SW 1271 (cell line): ENCODE data around the gene HCLS1.
"Not testable (repeated sequence)": the region's sequence is repeated elsewhere in the genome, so short reads cannot be mapped to it uniquely, and the experiment has no call there.

ENCODE experiments used
- DNase-seq, 2 experiments: peaks; one replicate each; lab custom pipeline; 2025; lab: John Stamatoyannopoulos, UW

HCLS1 gene

GRCh38 chr3:121654493-121655385 is 6.0 kb downstream of the HCLS1 start:
- DNase-seq, result no peak

DNA sequence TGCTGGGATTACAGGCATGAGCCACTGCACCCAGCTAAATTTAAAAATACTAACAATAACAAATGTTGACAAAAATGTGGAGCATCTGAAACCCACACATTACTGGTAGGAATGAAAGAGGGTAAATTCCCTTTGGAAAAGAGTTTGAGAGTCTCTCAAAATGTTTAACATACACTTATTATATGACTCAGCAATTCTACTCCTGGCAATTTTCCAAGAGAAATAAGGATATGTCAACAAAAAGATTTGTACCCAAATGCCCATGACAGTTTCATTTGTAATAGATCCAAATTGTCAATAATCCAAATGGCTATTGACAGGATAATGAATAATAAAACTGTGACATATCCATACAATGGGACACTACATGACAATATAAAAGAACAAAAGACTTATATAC is 9.0 kb downstream of the HCLS1 start:
- no peak for DNase-seq

DNA sequence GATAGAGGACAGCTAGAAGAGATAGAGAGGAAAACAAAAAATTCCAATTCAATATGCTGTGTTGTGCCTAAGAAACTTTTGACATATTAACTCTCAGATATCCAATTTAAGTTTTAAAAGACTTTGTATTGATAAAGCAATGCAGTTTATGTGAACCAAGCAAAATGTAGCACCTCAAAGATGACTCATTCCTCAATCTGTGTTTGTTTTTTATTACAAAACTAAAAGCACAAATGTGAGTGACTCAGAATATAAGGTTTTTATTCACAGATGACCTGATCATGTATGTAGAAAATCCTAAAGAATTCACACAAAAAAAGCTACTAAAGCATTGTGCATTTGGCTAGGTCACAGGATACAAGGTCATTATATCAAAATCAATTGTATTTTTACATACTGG is 11.1 kb downstream of the HCLS1 start:
- no peak for DNase-seq

DNA sequence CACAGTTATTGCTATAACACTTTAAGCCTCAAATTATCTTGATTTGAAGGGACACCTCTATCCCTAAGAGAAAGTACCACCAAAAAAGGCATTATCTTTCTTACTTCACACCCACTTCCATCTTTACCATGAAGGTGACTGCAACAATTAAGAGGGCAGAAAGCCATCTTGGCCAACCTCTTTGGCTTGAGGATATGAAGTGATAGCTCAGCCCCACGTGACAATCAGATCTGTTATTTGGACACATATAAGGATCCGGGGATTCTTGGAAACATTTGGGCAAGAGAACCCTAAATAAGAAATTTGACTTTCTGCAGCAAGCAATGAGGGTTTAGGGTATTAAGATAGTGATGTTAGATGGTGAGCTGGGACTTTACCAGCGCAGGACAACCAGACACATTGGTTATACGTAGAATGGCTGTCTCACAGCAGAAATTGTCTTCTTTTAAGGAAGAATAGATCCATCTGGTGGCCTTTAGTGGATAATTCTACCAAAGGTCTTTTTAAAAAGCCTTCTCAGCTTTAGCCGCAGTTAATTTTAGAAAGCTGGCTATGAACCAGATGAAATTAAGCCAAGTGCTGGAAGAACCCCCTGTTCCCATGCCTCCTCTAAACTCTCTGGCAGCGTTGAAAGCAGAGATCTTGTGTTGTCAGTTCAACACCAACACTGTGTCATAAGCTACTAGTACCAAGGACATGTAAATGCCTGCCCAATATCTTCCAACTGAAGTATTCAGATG is 12.3 kb downstream of the HCLS1 start:
- DNase-seq, result no peak

DNA sequence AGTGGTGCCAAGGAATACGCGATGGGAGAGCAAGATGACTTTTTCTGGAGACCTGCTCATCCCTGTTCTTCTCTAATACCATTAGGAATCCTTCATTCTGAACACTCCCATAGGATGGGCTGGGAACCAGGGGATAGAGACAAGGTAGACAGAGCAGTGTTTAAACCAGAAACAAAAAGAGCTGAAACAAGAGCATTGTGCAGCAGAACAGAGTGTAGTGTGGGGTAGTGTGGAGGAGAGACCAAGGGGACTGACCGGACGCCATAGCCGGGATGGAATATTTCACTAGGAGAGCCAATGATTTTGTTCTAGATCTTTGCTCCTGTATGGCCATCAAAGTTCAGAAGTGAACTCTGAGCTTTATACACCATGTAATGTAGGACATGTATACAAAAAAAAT is 15.6 kb downstream of the HCLS1 start:
- DNase-seq, result no peak

GRCh38 chr3:121642601-121643314 is 17.9 kb downstream of the HCLS1 start:
- no peak for DNase-seq

DNA sequence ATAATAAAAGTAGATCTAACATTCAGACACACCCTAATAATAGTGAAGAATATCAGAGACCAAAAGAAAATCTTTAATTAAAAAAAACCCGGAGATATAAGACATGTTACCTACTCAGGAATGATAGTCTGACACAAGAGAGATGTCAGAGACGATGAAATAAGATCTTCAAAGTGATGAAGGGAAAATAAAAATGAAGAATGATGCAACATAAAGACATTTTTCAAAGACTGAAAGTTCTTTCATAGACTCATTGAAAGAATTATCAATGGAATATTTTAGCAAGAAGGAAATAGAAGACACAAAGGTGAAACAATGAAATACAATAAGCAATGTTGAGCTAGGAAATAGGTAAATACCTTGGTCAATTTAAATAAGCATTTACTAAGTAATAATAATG is 19.6 kb downstream of the HCLS1 start:
- no peak for DNase-seq

- no peak for DNase-seq
Measured at GRCh38 chr3:121637922-121638321, 22.8 kb downstream of the HCLS1 start.

- DNase-seq, result no peak
Measured at GRCh38 chr3:121630355-121630754, 30.3 kb downstream of the HCLS1 start.

DNA sequence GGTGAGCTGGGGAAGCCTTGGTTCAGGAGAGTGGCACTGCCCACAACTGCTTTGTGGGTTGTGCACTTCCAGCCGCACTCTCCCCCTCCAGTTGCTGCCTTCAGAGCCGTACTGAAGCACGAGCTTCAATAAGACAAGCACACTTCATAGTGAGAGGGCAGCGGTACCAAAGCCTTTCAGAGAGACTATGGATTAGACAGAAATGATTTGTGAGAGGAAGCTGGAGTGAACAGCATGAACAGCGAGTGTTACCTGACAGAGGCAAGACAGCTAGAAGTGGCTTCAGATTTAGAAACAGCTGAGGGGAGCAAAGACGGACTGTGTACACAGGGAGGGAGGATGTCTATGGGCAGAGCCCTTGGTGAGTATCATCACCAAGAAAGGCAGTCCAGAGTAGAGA is 31.1 kb downstream of the HCLS1 start:
- DNase-seq, result no peak

GRCh38 chr3:121627622-121628021 is 33.1 kb downstream of the HCLS1 start:
- no peak for DNase-seq

DNA sequence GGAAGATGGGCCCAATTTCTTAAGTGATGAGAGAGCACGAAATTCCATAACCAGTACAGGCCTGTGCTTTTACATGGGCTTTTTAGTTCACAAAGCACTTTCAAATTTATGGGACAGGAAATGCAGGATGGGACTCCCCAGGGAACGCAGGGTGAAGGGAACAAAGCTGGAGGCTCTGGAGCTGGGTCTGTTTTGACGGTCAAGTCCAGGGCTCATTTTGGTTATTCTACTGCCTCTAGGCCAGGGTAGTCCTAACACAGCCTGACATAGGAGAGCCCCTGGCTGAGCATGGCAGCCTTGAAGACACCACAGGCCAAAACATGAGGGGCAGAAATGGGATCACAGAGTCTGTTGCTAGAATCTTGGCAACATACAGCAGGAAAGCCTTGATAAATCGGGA is 33.5 kb downstream of the HCLS1 start:
- DNase-seq, result no peak

DNA sequence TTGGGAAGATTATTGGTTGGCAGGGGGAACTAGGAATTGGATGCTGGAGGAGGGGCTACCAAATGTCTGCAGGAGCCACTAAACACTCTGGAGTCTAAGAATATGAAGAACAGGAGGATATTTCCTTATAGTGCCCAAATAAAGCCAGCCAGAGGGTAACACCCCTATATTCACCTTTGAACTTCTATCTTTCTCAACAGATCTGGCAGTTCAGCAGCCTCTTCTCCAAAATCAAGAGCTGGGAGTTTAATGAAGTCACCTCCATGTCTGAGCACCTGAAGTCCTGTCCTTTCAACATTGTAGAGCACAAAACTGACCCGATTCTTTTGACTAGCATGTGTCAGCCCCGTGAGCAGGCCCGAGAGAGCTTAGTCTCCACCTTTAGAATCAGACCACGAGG is 34.2 kb downstream of the HCLS1 start:
- DNase-seq, result no peak

DNA sequence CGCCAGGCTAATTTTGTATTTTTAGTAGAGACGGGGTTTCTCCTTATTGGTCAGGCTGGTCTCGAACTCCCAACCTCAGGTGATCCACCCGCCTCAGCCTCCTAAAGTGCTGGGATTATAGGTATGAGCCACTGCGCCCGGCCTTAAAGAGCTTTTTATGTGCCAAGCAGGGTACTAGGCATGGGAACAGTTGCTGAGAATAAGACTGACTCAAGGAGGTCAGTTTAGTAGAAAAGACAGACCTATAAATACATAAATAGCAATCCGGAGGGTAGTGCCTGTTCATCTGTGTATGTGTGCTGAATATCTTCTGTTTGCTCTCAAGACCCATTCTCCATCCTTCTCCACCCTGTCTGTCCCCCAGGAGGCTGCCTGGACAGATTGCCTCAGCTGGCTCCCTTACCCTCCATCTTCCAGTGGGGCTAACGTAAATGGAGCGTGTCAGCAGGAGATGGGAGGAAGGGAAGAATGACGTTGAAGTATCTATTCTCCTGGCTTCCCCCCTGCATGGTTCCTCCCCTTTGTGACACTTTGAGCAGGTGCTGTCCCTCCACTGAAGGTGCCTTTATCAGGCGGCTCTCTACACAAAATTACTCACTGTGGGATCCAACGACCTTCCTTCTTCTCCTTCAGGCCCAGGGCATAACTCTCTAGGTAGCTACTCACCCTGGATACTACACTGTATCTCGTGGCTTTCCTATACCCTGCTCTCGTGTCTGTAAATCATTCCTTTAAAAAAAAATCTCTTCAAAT is 36.4 kb downstream of the HCLS1 start:
- no peak for DNase-seq

DNA sequence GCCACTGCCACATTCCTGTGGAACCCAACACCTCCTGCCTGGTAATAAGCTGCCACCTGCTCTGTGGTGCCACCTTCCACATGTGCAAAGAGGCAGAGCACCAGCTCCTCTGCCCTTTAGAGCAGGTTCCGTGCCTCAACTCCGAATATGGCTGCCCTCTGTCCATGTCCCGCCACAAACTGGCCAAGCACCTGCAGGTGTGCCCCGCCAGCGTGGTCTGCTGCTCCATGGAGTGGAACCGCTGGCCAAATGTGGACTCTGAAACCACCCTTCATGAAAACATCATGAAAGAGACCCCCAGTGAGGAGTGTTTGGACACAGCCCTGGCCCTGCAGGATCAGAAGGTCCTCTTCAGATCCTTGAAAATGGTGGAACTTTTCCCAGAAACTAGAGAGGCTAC is 39.2 kb downstream of the HCLS1 start:
- no peak for DNase-seq

- DNase-seq, result no peak
Measured at GRCh38 chr3:121619691-121620090, 41.0 kb downstream of the HCLS1 start.

DNA sequence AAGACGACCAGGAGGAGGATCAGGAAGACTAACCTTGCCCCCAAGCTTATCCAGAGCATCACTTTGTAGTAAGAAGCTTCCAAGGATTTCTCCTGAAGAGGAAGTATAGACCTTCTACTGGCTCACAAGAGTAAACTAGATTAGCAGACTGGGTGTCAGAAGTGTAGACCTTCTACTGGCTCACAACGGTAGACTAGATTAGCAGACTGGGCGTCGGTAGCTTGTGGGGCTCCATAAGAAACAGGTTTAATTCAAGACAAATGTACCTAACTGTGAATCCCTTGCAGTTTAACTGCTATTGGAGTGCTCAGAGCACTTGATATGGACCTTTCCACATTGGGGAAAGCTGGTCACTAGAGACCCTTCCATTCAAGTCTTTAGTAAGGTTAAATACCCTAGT is 54.6 kb downstream of the HCLS1 start:
- DNase-seq, result no peak

DNA sequence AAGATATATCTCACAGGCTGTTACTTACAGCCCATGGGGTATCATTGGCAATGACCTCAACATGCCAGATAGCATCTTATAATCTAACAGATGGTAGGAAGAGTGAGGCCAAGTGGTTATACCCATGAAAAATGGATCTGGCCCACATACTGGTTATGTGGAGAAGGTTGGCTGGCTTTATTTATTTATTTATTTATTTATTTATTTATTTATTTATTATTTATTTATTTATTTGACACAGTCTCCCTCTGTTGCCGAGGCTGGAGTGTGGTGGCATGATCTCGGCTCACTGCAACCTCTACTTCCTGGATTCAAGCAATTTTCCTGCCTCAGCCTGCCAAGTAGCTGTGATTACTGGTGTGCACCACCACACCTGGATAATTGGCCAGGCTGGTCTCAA is 55.9 kb downstream of the HCLS1 start:
- no peak for DNase-seq

DNA sequence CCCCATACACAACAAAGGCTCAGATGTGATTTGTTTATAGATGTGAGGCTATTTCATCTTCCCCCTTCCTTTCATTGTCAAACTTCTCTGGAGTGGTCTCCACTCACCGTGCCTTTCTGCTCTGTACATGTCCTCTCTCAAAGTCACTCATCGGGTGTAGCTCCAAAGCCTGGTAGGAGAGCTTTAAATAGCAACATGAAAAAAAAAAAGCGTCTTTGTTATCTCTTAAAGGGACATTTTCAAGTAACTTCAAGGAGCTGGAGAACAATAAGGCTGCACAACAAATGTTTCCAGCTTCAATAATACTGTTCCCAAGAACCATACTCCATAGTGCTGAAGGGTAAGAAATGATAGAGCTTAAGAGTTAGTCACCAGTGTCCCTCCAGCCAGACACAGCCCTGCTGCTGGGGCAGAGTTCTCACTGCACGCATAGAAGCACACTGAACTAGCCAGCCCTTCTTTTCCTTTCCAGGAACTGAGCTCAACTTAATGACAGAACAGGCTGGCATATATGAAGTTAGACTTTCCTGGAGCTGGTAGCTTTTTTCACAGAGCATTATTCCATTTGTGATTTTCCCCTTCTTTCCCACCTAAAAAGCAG is 59.4 kb downstream of the HCLS1 start:
- DNase-seq, result no peak

DNA sequence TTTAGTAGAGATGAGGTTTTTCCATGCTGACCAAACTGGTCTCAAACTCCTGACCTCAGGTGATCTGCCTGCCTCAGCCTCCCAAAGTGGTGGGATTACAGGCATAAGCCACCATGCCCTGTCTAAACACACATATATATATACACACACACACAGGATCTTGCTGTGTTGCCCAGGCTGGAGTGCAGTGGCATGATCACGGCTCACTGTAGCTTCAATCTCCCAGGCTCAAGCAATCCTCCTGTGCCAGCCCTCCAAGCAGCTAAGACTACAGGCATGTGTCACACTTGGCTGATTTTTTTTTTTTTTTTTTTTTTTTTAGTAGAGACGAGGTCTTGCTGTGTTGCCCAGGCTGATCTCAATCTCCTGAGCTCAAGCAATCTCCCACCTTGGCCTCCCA is 60.8 kb downstream of the HCLS1 start:
- not testable (repeated sequence) for DNase-seq

GRCh38 chr3:121598564-121598963 is 62.1 kb downstream of the HCLS1 start:
- no peak for DNase-seq
